ENCODE results near the gene TFAP2A. TPM values are rescaled to one million over a fixed set of nuclear protein-coding genes. Genes with fewer than 3 reads are reported as not detected.

The TFAP2A gene
- polyA plus RNA-seq, 1 donor (not counting 4 experiments of a cell fraction or from before 2014, with no cell fraction given) = 30.2 TPM

DNA sequence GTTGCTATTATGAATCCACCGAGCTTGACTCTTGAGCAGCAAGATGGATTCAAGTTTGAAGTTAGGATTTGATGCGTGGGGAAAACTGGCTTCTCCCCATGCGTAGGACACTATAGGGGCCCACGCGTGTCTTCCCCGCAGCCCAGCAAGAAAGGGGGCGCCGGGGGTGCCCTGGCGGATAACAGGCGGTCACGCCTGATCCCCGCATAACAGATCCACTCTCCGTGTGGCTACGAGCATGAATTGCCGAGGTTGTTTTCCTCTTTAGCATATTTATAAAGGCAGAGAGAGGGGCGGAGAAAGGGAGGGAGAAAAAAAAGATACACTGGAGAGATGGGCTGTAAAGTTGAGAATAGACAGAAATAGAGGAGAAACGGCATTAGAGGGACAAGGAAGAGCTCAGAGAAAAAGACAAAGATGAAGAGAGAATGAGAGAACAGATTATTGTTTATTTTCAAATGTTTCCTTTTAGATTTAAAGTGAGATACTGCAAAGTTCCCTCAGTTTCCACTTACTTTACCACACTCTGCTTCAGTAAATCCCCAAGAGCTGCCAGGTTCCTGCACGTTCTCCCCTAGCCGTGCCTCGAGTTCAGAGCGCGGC lies 32.0 kb downstream of the TFAP2A start:
- Histone ChIP-seq H2AFZ (ENCODE audit: control insufficient read depth, low read length) (peak overlapping the region; percentile 84), H3K36me3 (ENCODE audit: control insufficient read depth in 2 of 2, extremely low read depth in 1 of 2, insufficient read depth in 2 of 2, low read length in 2 of 2) (no peaks in the 10 kb centered on the region), H3K79me2 (ENCODE audit: control insufficient read depth, insufficient read depth, low read length) (no peaks in the 10 kb centered on the region), H3K4me1 (ENCODE audit: control insufficient read depth, extremely low read depth, insufficient read depth, low read length) (peaks cover 7% of the 10 kb centered on the region), H3K9me3 (ENCODE audit: control insufficient read depth, low read depth, low read length) (no peaks in the 10 kb centered on the region), H3K27me3 (ENCODE audit: control insufficient read depth, extremely low read depth, insufficient read depth, low read length) (no peaks in the 10 kb centered on the region), H3K27ac (ENCODE audit: control insufficient read depth, insufficient read depth, low read length) (no peak overlapping the region), H3K4me2 (ENCODE audit: control insufficient read depth, extremely low read depth, insufficient read depth, low read depth, low read length) (peak overlapping the region; percentile 85), H3K4me3 (ENCODE audit: control insufficient read depth in 2 of 3, extremely low read depth in 1 of 3, insufficient read depth in 2 of 3, low read depth in 1 of 3, low read length in 3 of 3) (no peak overlapping the region), H3K9me1 (ENCODE audit: control insufficient read depth, extremely low read depth, insufficient read depth, low read length) (no peaks in the 10 kb centered on the region), H4K20me1 (ENCODE audit: control insufficient read depth, extremely low read depth, insufficient read depth, low read length) (no peaks in the 10 kb centered on the region), H3K9ac (ENCODE audit: control insufficient read depth, extremely low read depth, insufficient read depth, low read length) (peak overlapping the region; percentile 64)
- DNase-seq (ENCODE audit: low read depth, low spot score) (no peak), FAIRE-seq (no peak)
- dilution Hi-C loops (cut with MboI; ENCODE audit: extremely low pct_ligation_motif_present, low sequenced_read_pairs) = no loop called here
- TF ChIP-seq, protein P1, sequence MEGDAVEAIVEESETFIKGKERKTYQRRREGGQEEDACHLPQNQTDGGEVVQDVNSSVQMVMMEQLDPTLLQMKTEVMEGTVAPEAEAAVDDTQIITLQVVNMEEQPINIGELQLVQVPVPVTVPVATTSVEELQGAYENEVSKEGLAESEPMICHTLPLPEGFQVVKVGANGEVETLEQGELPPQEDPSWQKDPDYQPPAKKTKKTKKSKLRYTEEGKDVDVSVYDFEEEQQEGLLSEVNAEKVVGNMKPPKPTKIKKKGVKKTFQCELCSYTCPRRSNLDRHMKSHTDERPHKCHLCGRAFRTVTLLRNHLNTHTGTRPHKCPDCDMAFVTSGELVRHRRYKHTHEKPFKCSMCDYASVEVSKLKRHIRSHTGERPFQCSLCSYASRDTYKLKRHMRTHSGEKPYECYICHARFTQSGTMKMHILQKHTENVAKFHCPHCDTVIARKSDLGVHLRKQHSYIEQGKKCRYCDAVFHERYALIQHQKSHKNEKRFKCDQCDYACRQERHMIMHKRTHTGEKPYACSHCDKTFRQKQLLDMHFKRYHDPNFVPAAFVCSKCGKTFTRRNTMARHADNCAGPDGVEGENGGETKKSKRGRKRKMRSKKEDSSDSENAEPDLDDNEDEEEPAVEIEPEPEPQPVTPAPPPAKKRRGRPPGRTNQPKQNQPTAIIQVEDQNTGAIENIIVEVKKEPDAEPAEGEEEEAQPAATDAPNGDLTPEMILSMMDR (optimal IDR thresholded peaks at IDR 0.05 in 1 of 3, IDR thresholded peaks at IDR 0.05 in 1 of 3, conservative IDR thresholded peaks at IDR 0.05 in 1 of 3; ENCODE audit: extremely low read depth in 1 of 3, insufficient read depth in 2 of 3, low read length in 3 of 3) = no peak
- no peak for TF ChIP-seq EZH2 (IDR thresholded peaks at IDR 0.05; ENCODE audit: low read length)

DNA sequence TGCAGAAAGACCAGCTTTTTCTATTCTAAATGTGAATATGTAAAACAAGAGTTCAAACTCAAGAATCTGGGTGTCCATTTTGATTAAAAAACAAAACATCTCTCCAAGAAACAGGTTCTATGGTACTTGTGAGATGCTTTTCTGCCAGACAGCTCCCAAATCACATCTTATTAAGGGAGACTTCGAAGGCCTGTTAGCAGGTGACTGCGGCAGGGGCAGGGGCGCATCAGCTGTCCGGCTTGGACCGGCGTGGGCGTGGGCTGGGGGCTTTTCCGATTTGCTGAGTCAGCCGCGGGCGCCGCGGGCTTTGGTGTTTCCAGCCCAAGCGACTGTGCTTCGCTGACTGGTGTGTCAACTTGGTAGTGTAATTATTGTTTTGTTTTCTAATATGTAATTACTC lies 32.6 kb downstream of the TFAP2A start:
- Histone ChIP-seq H3K4me2 (ENCODE audit: control insufficient read depth, extremely low read depth, insufficient read depth, low read depth, low read length) (no peak overlapping the region), H3K4me1 (ENCODE audit: control insufficient read depth, extremely low read depth, insufficient read depth, low read length) (peaks cover 7% of the 10 kb centered on the region), H2AFZ (ENCODE audit: control insufficient read depth, low read length) (no peak overlapping the region), H3K79me2 (ENCODE audit: control insufficient read depth, insufficient read depth, low read length) (no peaks in the 10 kb centered on the region), H3K9ac (ENCODE audit: control insufficient read depth, extremely low read depth, insufficient read depth, low read length) (no peak overlapping the region), H3K9me3 (ENCODE audit: control insufficient read depth, low read depth, low read length) (no peaks in the 10 kb centered on the region), H3K9me1 (ENCODE audit: control insufficient read depth, extremely low read depth, insufficient read depth, low read length) (no peaks in the 10 kb centered on the region), H3K4me3 (ENCODE audit: control insufficient read depth in 2 of 3, extremely low read depth in 1 of 3, insufficient read depth in 2 of 3, low read depth in 1 of 3, low read length in 3 of 3) (no peak overlapping the region), H4K20me1 (ENCODE audit: control insufficient read depth, extremely low read depth, insufficient read depth, low read length) (no peaks in the 10 kb centered on the region), H3K27me3 (ENCODE audit: control insufficient read depth, extremely low read depth, insufficient read depth, low read length) (no peaks in the 10 kb centered on the region), H3K36me3 (ENCODE audit: control insufficient read depth in 2 of 2, extremely low read depth in 1 of 2, insufficient read depth in 2 of 2, low read length in 2 of 2) (no peaks in the 10 kb centered on the region), H3K27ac (ENCODE audit: control insufficient read depth, insufficient read depth, low read length) (no peak overlapping the region)
- FAIRE-seq = no peak
- no peak for TF ChIP-seq EZH2 (IDR thresholded peaks at IDR 0.05; ENCODE audit: low read length)
- dilution Hi-C loops (cut with MboI; ENCODE audit: extremely low pct_ligation_motif_present, low sequenced_read_pairs) = no loop called here
- no peak for DNase-seq (ENCODE audit: low read depth, low spot score)

GRCh38 chr6:10381830-10382208 lies 33.1 kb downstream of the TFAP2A start:
- TF ChIP-seq, protein P1 (optimal IDR thresholded peaks at IDR 0.05 in 1 of 3, IDR thresholded peaks at IDR 0.05 in 1 of 3, conservative IDR thresholded peaks at IDR 0.05 in 1 of 3; ENCODE audit: extremely low read depth in 1 of 3, insufficient read depth in 2 of 3, low read length in 3 of 3) = no peak
- TF ChIP-seq EZH2 (IDR thresholded peaks at IDR 0.05; ENCODE audit: low read length) = no peak
- DNase-seq (ENCODE audit: low read depth, low spot score) (no peak), FAIRE-seq (no peak)
- no peaks in the 10 kb centered on the region for H3K9me3 ChIP-seq (ENCODE audit: control insufficient read depth, low read depth, low read length)
- no peak overlapping the region for H3K4me2 ChIP-seq (ENCODE audit: control insufficient read depth, extremely low read depth, insufficient read depth, low read depth, low read length)
- H3K79me2 ChIP-seq (ENCODE audit: control insufficient read depth, insufficient read depth, low read length) = no peaks in the 10 kb centered on the region
- H3K27me3 ChIP-seq (ENCODE audit: control insufficient read depth, extremely low read depth, insufficient read depth, low read length) = no peaks in the 10 kb centered on the region
- no peaks in the 10 kb centered on the region for H3K36me3 ChIP-seq (ENCODE audit: control insufficient read depth in 2 of 2, extremely low read depth in 1 of 2, insufficient read depth in 2 of 2, low read length in 2 of 2)
- no peaks in the 10 kb centered on the region for H4K20me1 ChIP-seq (ENCODE audit: control insufficient read depth, extremely low read depth, insufficient read depth, low read length)
- no peak overlapping the region for H3K4me3 ChIP-seq (ENCODE audit: control insufficient read depth in 2 of 3, extremely low read depth in 1 of 3, insufficient read depth in 2 of 3, low read depth in 1 of 3, low read length in 3 of 3)
- no peak overlapping the region for H3K9ac ChIP-seq (ENCODE audit: control insufficient read depth, extremely low read depth, insufficient read depth, low read length)
- H2AFZ ChIP-seq (ENCODE audit: control insufficient read depth, low read length) = no peak overlapping the region
- peaks cover 7% of the 10 kb centered on the region for H3K4me1 ChIP-seq (ENCODE audit: control insufficient read depth, extremely low read depth, insufficient read depth, low read length)
- H3K9me1 ChIP-seq (ENCODE audit: control insufficient read depth, extremely low read depth, insufficient read depth, low read length) = no peaks in the 10 kb centered on the region
- dilution Hi-C loops (cut with MboI; ENCODE audit: extremely low pct_ligation_motif_present, low sequenced_read_pairs) = no loop called here
- no peak overlapping the region for H3K27ac ChIP-seq (ENCODE audit: control insufficient read depth, insufficient read depth, low read length)
